Neuronal stem cell (in vitro differentiated cells): ENCODE data around the gene EMID1.

Experiments
- DNase-seq: peaks from one replicate; pipeline ENCODE4 v3.0.0-alpha.2; 2013; ENCODE audit warnings: low spot score
- H2AFZ ChIP-seq: one replicate; pipeline ENCODE4 v1.6.1; 2013; ENCODE audit warnings: mild to moderate bottlenecking, low read length, inconsistent platforms
- H2AK5ac ChIP-seq: 2 replicates; pipeline ENCODE4 v1.6.1; 2013; ENCODE audit warnings: low read depth, mild to moderate bottlenecking, inconsistent platforms, low read length, moderate library complexity, mixed read lengths
- H2BK120ac ChIP-seq: 2 replicates; pipeline ENCODE4 v1.6.1; 2013; ENCODE audit warnings: low read depth, mild to moderate bottlenecking, inconsistent platforms, low read length, moderate library complexity, mixed read lengths
- H2BK12ac ChIP-seq: one replicate; pipeline ENCODE4 v1.6.1; 2013; ENCODE audit warnings: low read length, inconsistent platforms
- H2BK15ac ChIP-seq: 2 replicates; pipeline ENCODE4 v1.6.1; 2013; ENCODE audit warnings: mild to moderate bottlenecking, low read length, inconsistent platforms, mixed read lengths
- H2BK5ac ChIP-seq: one replicate; pipeline ENCODE4 v1.6.1; 2013; ENCODE audit warnings: inconsistent platforms, mild to moderate bottlenecking, low read length, moderate library complexity
- H3K14ac ChIP-seq: one replicate; pipeline ENCODE4 v1.6.1; 2013; ENCODE audit warnings: low read length, inconsistent platforms
- H3K18ac ChIP-seq: 2 replicates; pipeline ENCODE4 v1.6.1; 2013; ENCODE audit warnings: low read length, inconsistent platforms
- H3K23ac ChIP-seq: 2 replicates; pipeline ENCODE4 v1.6.1; 2013; ENCODE audit warnings: low read depth, mild to moderate bottlenecking, mixed read lengths, low read length, inconsistent platforms; ENCODE audit not compliant: poor library complexity
- H3K27ac ChIP-seq: replicated peaks from 3 replicates; pipeline ENCODE4 v1.5.1; 2013; ENCODE audit warnings: low read length, inconsistent platforms
- H3K27me3 ChIP-seq, 3 experiments: 2 replicates each; pipeline ENCODE4 v1.6.1; 2013; ENCODE audit warnings: low read length in 3 of 3, mild to moderate bottlenecking in 2 of 3, inconsistent platforms in 1 of 3, low read depth in 1 of 3, mixed read lengths in 1 of 3, moderate library complexity in 1 of 3; ENCODE audit not compliant: control insufficient read depth in 3 of 3, insufficient read depth in 3 of 3
- H3K36me3 ChIP-seq, 2 donors: replicated peaks in 1 of 2; 2 replicates each; pipeline ENCODE4 v1.6.1; 2013; ENCODE audit warnings: low read length in 2 of 2; ENCODE audit not compliant: control insufficient read depth in 2 of 2, insufficient read depth in 2 of 2
- H3K4ac ChIP-seq: 2 replicates; pipeline ENCODE4 v1.6.1; 2013; ENCODE audit warnings: inconsistent platforms, mild to moderate bottlenecking, low read length, moderate library complexity
- H3K4me1 ChIP-seq, 2 donors: 1 replicate in 1 of 2; 2 replicates in 1 of 2; pipeline ENCODE4 v1.6.1; 2013; ENCODE audit warnings: low read length in 2 of 2, low read depth in 1 of 2; ENCODE audit not compliant: control insufficient read depth in 2 of 2, insufficient read depth in 1 of 2
- H3K4me2 ChIP-seq: one replicate; pipeline ENCODE4 v1.6.1; 2013; ENCODE audit warnings: mild to moderate bottlenecking, low read length, inconsistent platforms; ENCODE audit not compliant: insufficient read depth, poor library complexity, severe bottlenecking
- H3K4me3 ChIP-seq, 2 donors: 2 replicates each; pipeline ENCODE4 v1.5.1; 2013; ENCODE audit warnings: low read length in 2 of 2, mild to moderate bottlenecking in 2 of 2, inconsistent platforms in 1 of 2, moderate library complexity in 1 of 2
- H3K79me1 ChIP-seq: one replicate; pipeline ENCODE4 v1.6.1; 2013; ENCODE audit warnings: low read depth, mild to moderate bottlenecking, inconsistent platforms, low read length, moderate library complexity
- H3K9ac ChIP-seq: one replicate; pipeline ENCODE4 v1.6.1; 2013; ENCODE audit warnings: mild to moderate bottlenecking, low read depth, low read length, inconsistent platforms; ENCODE audit not compliant: poor library complexity
- H3K9me3 ChIP-seq, 2 donors: replicated peaks in 1 of 2; 2 replicates each; pipeline versions ENCODE3 to v1.6.1; 2013; ENCODE audit warnings: low read length in 2 of 2, mild to moderate bottlenecking in 2 of 2, inconsistent platforms in 1 of 2, low read depth in 1 of 2, mixed read lengths in 1 of 2, moderate library complexity in 1 of 2; ENCODE audit not compliant: control insufficient read depth in 2 of 2, insufficient read depth in 1 of 2
- H4K8ac ChIP-seq: one replicate; pipeline ENCODE4 v1.6.1; 2013; ENCODE audit warnings: low read depth, mild to moderate bottlenecking, inconsistent platforms, low read length, moderate library complexity
- H4K91ac ChIP-seq: one replicate; pipeline ENCODE4 v1.6.1; 2013; ENCODE audit warnings: low read length, low read depth, mild to moderate bottlenecking, inconsistent platforms; ENCODE audit not compliant: poor library complexity
- WGBS, 2 donors: extraction: QIAGEN DNeasy Blood & Tissue Kit; methylation state at CpG; one replicate each; pipeline ENCODE4 v1.1.7; 2013; ENCODE audit warnings: missing lambda C conversion rate in 2 of 2, mixed read lengths in 1 of 2; ENCODE audit not compliant: insufficient read length in 2 of 2, insufficient replicate concordance in 1 of 2; ENCODE audit errors: extremely low coverage in 2 of 2; 5-methylcytosine and 5-hydroxymethylcytosine counted together

EMID1 gene

DNA sequence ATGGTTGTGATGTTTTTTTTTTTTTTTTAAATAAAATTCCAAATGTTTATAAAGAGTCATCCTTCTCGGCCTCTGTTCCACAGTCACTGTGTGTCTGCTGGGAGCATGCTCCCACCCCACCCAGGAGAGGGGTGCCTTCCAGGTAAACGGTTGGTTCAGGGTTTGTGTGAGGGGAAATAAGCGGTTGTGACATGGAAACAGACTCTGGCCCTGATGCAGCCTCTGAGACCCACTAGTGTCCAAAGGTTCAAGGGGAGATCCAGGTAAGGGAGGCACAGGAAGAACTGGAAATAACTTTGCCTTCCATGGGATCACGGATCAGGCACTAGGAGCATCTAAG lies 94.7 kb downstream of the EMID1 start:
- peaks cover 0 to 1% (median 0%) of the 10 kb centered on the region in 3 experiments for H3K27me3 ChIP-seq
- no peak overlapping the region for H3K4me3 ChIP-seq

GRCh38 chr22:29300807-29301601 lies 95.3 kb downstream of the EMID1 start:
- H3K27ac ChIP-seq = no peak overlapping the region
- peaks cover 41 to 58% of the 10 kb centered on the region in 2 donors for H3K36me3 ChIP-seq
- H2AK5ac ChIP-seq = no peak overlapping the region

More for the DNA sequence above, 94.7 kb downstream of the EMID1 start:
- H2BK12ac ChIP-seq = no peak overlapping the region
- WGBS, 2 donors = no CpG with 5 or more reads among the region's 4 CpGs
- no peak overlapping the region for H3K4me2 ChIP-seq
- H2AK5ac ChIP-seq = no peak overlapping the region
- peaks cover 44 to 64% of the 10 kb centered on the region in 2 donors for H3K36me3 ChIP-seq
- H3K4ac ChIP-seq = no peak overlapping the region
- H3K14ac ChIP-seq = no peak overlapping the region
- no peak overlapping the region for H3K9ac ChIP-seq
- no peaks in the 10 kb centered on the region for H3K9me3 ChIP-seq
- H3K23ac ChIP-seq = no peak overlapping the region
- no peak overlapping the region for H4K91ac ChIP-seq
- H3K18ac ChIP-seq = no peak overlapping the region
- DNase-seq = no peak
- no peak overlapping the region for H2BK15ac ChIP-seq
- H4K8ac ChIP-seq = no peak overlapping the region
- no peaks in the 10 kb centered on the region for H3K4me1 ChIP-seq
- no peaks in the 10 kb centered on the region for H3K79me1 ChIP-seq
- no peak overlapping the region for H2BK5ac ChIP-seq
- H2AFZ ChIP-seq = no peak overlapping the region
- H2BK120ac ChIP-seq = no peak overlapping the region
- H3K27ac ChIP-seq = no peak overlapping the region

DNA sequence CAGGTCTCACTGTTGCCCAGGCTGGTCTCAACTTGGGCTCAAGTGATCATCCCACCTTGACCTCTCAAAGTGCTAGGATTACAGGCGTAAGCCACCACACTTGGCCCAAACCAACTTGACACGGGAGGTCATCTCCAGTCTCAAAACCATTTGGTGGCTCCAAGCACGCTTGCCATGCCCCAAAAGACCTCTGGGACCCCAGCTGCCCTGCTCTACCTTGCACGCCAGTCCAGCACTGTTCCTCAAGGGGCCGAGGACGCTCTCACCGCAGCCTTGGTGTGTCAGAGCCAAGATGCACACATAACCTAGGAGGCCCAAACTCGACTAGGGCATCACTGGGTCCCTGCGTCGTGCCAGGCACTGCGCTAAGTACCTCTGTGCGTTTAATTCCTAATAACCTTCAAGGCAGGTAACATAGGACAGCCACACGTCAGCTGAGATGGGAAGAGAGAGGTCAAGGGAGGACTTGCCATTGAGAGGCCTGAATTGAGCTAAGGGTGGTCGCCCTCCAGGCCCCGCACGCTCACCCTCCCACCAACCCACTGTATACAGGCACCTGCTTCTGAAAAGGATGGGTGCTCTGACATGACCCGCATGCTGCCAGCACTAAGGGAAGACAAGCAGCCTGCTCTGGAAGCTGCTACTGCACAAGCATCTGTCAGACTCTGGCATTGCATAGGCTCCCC lies 96.2 kb downstream of the EMID1 start:
- H3K4me1 ChIP-seq = peaks cover 3% of the 10 kb centered on the region in 2 donors
- WGBS, 2 donors = no CpG with 5 or more reads among the region's 17 CpGs
- no peak overlapping the region for H3K4me2 ChIP-seq
- no peak overlapping the region for H3K9ac ChIP-seq
- no peaks in the 10 kb centered on the region for H3K9me3 ChIP-seq
- no peak overlapping the region for H3K27ac ChIP-seq
- no peak overlapping the region for H2BK120ac ChIP-seq
- H3K23ac ChIP-seq = no peak overlapping the region
- peaks cover 34 to 50% of the 10 kb centered on the region in 2 donors for H3K36me3 ChIP-seq
- no peak overlapping the region for H2BK15ac ChIP-seq
- no peak overlapping the region for H2BK12ac ChIP-seq
- H3K14ac ChIP-seq = no peak overlapping the region
- no peaks in the 10 kb centered on the region for H3K79me1 ChIP-seq
- no peak for DNase-seq
- H3K4ac ChIP-seq = no peak overlapping the region
- H4K91ac ChIP-seq = no peak overlapping the region
- H3K27me3 ChIP-seq = peaks cover 0 to 4% (median 0%) of the 10 kb centered on the region in 3 experiments
- H3K18ac ChIP-seq = no peak overlapping the region
- no peak overlapping the region for H3K4me3 ChIP-seq
- no peak overlapping the region for H2AK5ac ChIP-seq
- H2AFZ ChIP-seq = no peak overlapping the region
- no peak overlapping the region for H2BK5ac ChIP-seq
- no peak overlapping the region for H4K8ac ChIP-seq

More at GRCh38 chr22:29300807-29301601, 95.3 kb downstream of the EMID1 start:
- Histone ChIP-seq H3K9me3 (no peaks in the 10 kb centered on the region), H4K8ac (no peak overlapping the region), H3K4ac (no peak overlapping the region), H3K18ac (no peak overlapping the region), H2BK5ac (no peak overlapping the region), H3K4me1 (peaks cover 2 to 3% of the 10 kb centered on the region in 2 donors), H4K91ac (no peak overlapping the region), H3K23ac (no peak overlapping the region), H3K4me3 (no peak overlapping the region), H3K79me1 (no peaks in the 10 kb centered on the region), H3K27me3 (peaks cover 0 to 4% (median 0%) of the 10 kb centered on the region in 3 experiments), H3K14ac (no peak overlapping the region), H2BK15ac (no peak overlapping the region), H3K9ac (no peak overlapping the region), H2BK120ac (no peak overlapping the region), H3K4me2 (no peak overlapping the region), H2AFZ (no peak overlapping the region), H2BK12ac (no peak overlapping the region)
- DNase-seq = no peak
- no CpG with 5 or more reads among the region's 10 CpGs for WGBS, 2 donors

DNA sequence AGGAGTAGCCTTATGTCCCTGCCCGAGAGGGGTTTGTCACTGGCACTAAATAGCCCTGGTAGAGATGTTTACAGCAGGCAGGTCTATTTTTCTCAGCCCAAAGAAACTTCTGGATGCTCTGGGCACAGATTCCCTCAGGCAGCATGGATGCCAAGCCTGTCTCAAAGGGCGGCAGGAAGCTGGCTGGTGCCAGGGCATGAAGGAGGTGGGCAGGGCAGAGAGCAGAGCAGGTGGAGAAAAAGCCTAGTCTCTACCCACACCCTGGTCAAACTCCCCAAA lies 96.6 kb downstream of the EMID1 start:
- Histone ChIP-seq H4K91ac (no peak overlapping the region), H3K79me1 (no peaks in the 10 kb centered on the region), H3K9ac (no peak overlapping the region), H3K4me1 (peaks cover 3 to 4% of the 10 kb centered on the region in 2 donors), H3K9me3 (no peaks in the 10 kb centered on the region), H3K4me2 (no peak overlapping the region), H2AFZ (no peak overlapping the region), H2BK12ac (no peak overlapping the region), H3K36me3 (peaks cover 29 to 45% of the 10 kb centered on the region in 2 donors), H4K8ac (no peak overlapping the region), H2BK5ac (no peak overlapping the region), H3K4me3 (no peak overlapping the region), H3K14ac (no peak overlapping the region), H3K27ac (no peak overlapping the region), H3K18ac (no peak overlapping the region), H2AK5ac (no peak overlapping the region), H3K23ac (no peak overlapping the region), H3K4ac (no peak overlapping the region), H2BK15ac (no peak overlapping the region), H3K27me3 (peaks cover 0 to 4% (median 0%) of the 10 kb centered on the region in 3 experiments), H2BK120ac (no peak overlapping the region)
- DNase-seq = no peak
- no CpG with 5 or more reads among the region's 2 CpGs for WGBS, 2 donors
